ENCODE results near the gene CNTN4.

Gene CNTN4

GRCh38 chr3:2597615-2598014 is 498.9 kb downstream of the CNTN4 start:
- DNase-seq, result no peak

GRCh38 chr3:2599471-2599870 is 500.8 kb downstream of the CNTN4 start:
- DNase-seq, result no peak

GRCh38 chr3:2603692-2604289 is 505.1 kb downstream of the CNTN4 start:
- no peak for DNase-seq

GRCh38 chr3:2614578-2614977 is 515.9 kb downstream of the CNTN4 start:
- DNase-seq, result no peak

GRCh38 chr3:2615080-2615479 is 516.4 kb downstream of the CNTN4 start:
- DNase-seq, result no peak

- peak; percentile 6 for DNase-seq
Observed at GRCh38 chr3:2623436-2623835, 524.8 kb downstream of the CNTN4 start.

GRCh38 chr3:2628117-2628516 is 529.5 kb downstream of the CNTN4 start:
- DNase-seq, result no peak

- no peak for DNase-seq
Observed at GRCh38 chr3:2635511-2635910, 536.8 kb downstream of the CNTN4 start.

GRCh38 chr3:2643606-2644005 is 544.9 kb downstream of the CNTN4 start:
- no peak for DNase-seq

GRCh38 chr3:2645001-2645400 is 546.3 kb downstream of the CNTN4 start:
- no peak for DNase-seq

- DNase-seq, result no peak
Observed at GRCh38 chr3:2650746-2651145, 552.1 kb downstream of the CNTN4 start.

GRCh38 chr3:2652386-2652785 is 553.7 kb downstream of the CNTN4 start:
- DNase-seq, result no peak

GRCh38 chr3:2653706-2654105 is 555.0 kb downstream of the CNTN4 start:
- no peak for DNase-seq

- DNase-seq, result no peak
Observed at GRCh38 chr3:2655229-2655701, 556.6 kb downstream of the CNTN4 start.

GRCh38 chr3:2656806-2657777 is 558.4 kb downstream of the CNTN4 start:
- DNase-seq, result no peak

GRCh38 chr3:2657971-2658370 is 559.3 kb downstream of the CNTN4 start:
- DNase-seq, result no peak

GRCh38 chr3:2659896-2660295 is 561.2 kb downstream of the CNTN4 start:
- no peak for DNase-seq

- no peak for DNase-seq
Observed at GRCh38 chr3:2661078-2661477, 562.4 kb downstream of the CNTN4 start.

GRCh38 chr3:2677501-2677900 is 578.8 kb downstream of the CNTN4 start:
- no peak for DNase-seq

- no peak for DNase-seq
Observed at GRCh38 chr3:2680236-2680635, 581.6 kb downstream of the CNTN4 start.

GRCh38 chr3:2684046-2684445 is 585.4 kb downstream of the CNTN4 start:
- no peak for DNase-seq

- DNase-seq, result no peak
Observed at GRCh38 chr3:2686816-2687502, 588.3 kb downstream of the CNTN4 start.

- no peak for DNase-seq
Observed at GRCh38 chr3:2697589-2697988, 598.9 kb downstream of the CNTN4 start.
